GM21825 (cell line): ENCODE results near the gene APOD.
"Not testable (repeated sequence)": the region's sequence is repeated elsewhere in the genome, so short reads cannot be mapped to it uniquely, and the experiment has no call there.

ENCODE experiments used
- ATAC-seq: cut with Tn5 transposase; IDR thresholded peaks from one replicate; pipeline ENCODE4 v1.9.1; 2021; ENCODE audit warnings: mild to moderate bottlenecking, moderate library complexity; ENCODE audit not compliant: unreplicated experiment

The APOD gene

GRCh38 chr3:195619591-195620369 lies 36.0 kb upstream of the APOD start:
- not testable (repeated sequence) for ATAC-seq

GRCh38 chr3:195617784-195618659 lies 34.3 kb upstream of the APOD start:
- ATAC-seq: not testable (repeated sequence)

GRCh38 chr3:195617134-195617533 lies 33.4 kb upstream of the APOD start:
- not testable (repeated sequence) for ATAC-seq

- no peak for ATAC-seq
These were observed 32.9 kb upstream of the APOD start for GRCh38 chr3:195616681-195617080.

- ATAC-seq: not testable (repeated sequence)
These were observed 32.3 kb upstream of the APOD start for GRCh38 chr3:195615952-195616537.

GRCh38 chr3:195614672-195615504 lies 31.1 kb upstream of the APOD start:
- not testable (repeated sequence) for ATAC-seq

GRCh38 chr3:195613468-195614069 lies 29.8 kb upstream of the APOD start:
- no peak for ATAC-seq

- no peak for ATAC-seq
These were observed 28.5 kb upstream of the APOD start for GRCh38 chr3:195612075-195612800.

- ATAC-seq: no peak
These were observed 25.5 kb upstream of the APOD start for GRCh38 chr3:195609229-195609628.

GRCh38 chr3:195601785-195602184 lies 18.0 kb upstream of the APOD start:
- ATAC-seq: not testable (repeated sequence)

- ATAC-seq: no peak
These were observed 17.6 kb upstream of the APOD start for GRCh38 chr3:195601382-195601781.

- not testable (repeated sequence) for ATAC-seq
These were observed 16.2 kb upstream of the APOD start for GRCh38 chr3:195599926-195600325.

GRCh38 chr3:195599516-195599915 lies 15.8 kb upstream of the APOD start:
- not testable (repeated sequence) for ATAC-seq

- ATAC-seq: no peak
These were observed 14.1 kb upstream of the APOD start for GRCh38 chr3:195597848-195598247.

- ATAC-seq: no peak
These were observed 13.5 kb upstream of the APOD start for GRCh38 chr3:195597229-195597628.

- no peak for ATAC-seq
These were observed 13.0 kb upstream of the APOD start for GRCh38 chr3:195596765-195597171.

GRCh38 chr3:195595785-195596531 lies 12.2 kb upstream of the APOD start:
- no peak for ATAC-seq

- no peak for ATAC-seq
These were observed 8.1 kb upstream of the APOD start for GRCh38 chr3:195591852-195592251.

GRCh38 chr3:195591220-195591619 lies 7.5 kb upstream of the APOD start:
- ATAC-seq: no peak
